Measurements from ENCODE around the gene PITX1.

DNA sequence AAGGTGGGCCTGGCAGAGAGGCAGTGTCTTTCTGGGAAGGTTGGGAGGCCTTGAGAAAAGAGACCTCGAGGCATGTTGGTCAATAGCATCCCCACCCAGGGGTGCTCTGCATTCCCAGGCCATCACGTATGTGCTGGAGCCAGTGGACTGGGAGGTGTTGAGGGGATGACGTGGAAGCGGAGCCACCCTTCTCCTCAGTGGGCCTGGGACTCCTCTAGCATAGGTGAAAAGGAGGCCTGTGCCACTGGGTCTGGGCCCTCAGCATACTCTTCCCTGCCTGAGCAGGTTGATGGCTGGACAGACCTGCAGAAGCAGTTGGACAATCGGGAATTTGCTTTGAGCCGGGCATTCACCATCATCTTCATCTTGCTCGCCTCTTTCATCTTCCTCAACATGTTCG lies 25.5 kb downstream of the PITX1 start:
- TF ChIP-seq POLR2A (IDR thresholded peaks at IDR 0.05; ENCODE audit: low read depth, low read length) (no peak), EZH2 (IDR thresholded peaks at IDR 0.05; ENCODE audit: borderline replicate concordance, low read depth, low read length, severe bottlenecking) (no peak), POLR2AphosphoS5 (IDR thresholded peaks at IDR 0.05; ENCODE audit: insufficient read depth, low read depth, low read length) (no peak), MYC (IDR thresholded peaks at IDR 0.05; ENCODE audit: low read depth, low read length) (no peak), FOS (IDR thresholded peaks at IDR 0.05; ENCODE audit: borderline replicate concordance, insufficient read depth, low read length) (no peak)
- TF ChIP-seq, protein P1, sequence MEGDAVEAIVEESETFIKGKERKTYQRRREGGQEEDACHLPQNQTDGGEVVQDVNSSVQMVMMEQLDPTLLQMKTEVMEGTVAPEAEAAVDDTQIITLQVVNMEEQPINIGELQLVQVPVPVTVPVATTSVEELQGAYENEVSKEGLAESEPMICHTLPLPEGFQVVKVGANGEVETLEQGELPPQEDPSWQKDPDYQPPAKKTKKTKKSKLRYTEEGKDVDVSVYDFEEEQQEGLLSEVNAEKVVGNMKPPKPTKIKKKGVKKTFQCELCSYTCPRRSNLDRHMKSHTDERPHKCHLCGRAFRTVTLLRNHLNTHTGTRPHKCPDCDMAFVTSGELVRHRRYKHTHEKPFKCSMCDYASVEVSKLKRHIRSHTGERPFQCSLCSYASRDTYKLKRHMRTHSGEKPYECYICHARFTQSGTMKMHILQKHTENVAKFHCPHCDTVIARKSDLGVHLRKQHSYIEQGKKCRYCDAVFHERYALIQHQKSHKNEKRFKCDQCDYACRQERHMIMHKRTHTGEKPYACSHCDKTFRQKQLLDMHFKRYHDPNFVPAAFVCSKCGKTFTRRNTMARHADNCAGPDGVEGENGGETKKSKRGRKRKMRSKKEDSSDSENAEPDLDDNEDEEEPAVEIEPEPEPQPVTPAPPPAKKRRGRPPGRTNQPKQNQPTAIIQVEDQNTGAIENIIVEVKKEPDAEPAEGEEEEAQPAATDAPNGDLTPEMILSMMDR (IDR thresholded peaks at IDR 0.05; ENCODE audit: extremely low read depth in 1 of 2, insufficient read depth in 1 of 2, low read depth in 1 of 2, low read length in 2 of 2) = no peak
- TF ChIP-seq, protein P2, sequence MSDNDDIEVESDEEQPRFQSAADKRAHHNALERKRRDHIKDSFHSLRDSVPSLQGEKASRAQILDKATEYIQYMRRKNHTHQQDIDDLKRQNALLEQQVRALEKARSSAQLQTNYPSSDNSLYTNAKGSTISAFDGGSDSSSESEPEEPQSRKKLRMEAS (IDR thresholded peaks at IDR 0.05; ENCODE audit: insufficient read depth, insufficient read length) = no peak
